ENCODE measurements around the gene APOL6. TPM values are rescaled to one million over a fixed set of nuclear protein-coding genes. Genes with fewer than 3 reads are reported as not detected.

Gene APOL6
- total RNA-seq, 4 donors from 2014 or later = 5.3 to 19.8 (median 13.0) TPM

- intact Hi-C loops (cut with DNase I; ENCODE audit: low total_unique reads) = no loop called here
- Histone ChIP-seq H3K9me3 (no peaks in the 10 kb centered on the region), H3K27me3 (no peaks in the 10 kb centered on the region), H3K27ac (no peak overlapping the region), H3K4me1 (no peaks in the 10 kb centered on the region), H3K36me3 (no peaks in the 10 kb centered on the region), H3K4me3 (no peak overlapping the region)
- TF ChIP-seq CTCF (IDR thresholded peaks at IDR 0.05) (no peak), POLR2A (IDR thresholded peaks at IDR 0.05) (no peak)
- no peak for DNase-seq
These were observed 46.3 kb upstream of the APOL6 start for GRCh38 chr22:35601743-35602615.

GRCh38 chr22:35604621-35605368 is 43.5 kb upstream of the APOL6 start:
- H3K4me3 ChIP-seq = no peak overlapping the region
- no peaks in the 10 kb centered on the region for H3K9me3 ChIP-seq
- no peaks in the 10 kb centered on the region for H3K36me3 ChIP-seq
- DNase-seq = no peak
- intact Hi-C loops (cut with DNase I; ENCODE audit: low total_unique reads) = no loop called here
- H3K27ac ChIP-seq = no peak overlapping the region
- TF ChIP-seq CTCF (IDR thresholded peaks at IDR 0.05) = no peak
- no peak for TF ChIP-seq POLR2A (IDR thresholded peaks at IDR 0.05)
- no peaks in the 10 kb centered on the region for H3K27me3 ChIP-seq
- no peaks in the 10 kb centered on the region for H3K4me1 ChIP-seq

- no peak overlapping the region for H3K27ac ChIP-seq
These were observed 42.9 kb upstream of the APOL6 start for GRCh38 chr22:35605369-35605680.

DNA sequence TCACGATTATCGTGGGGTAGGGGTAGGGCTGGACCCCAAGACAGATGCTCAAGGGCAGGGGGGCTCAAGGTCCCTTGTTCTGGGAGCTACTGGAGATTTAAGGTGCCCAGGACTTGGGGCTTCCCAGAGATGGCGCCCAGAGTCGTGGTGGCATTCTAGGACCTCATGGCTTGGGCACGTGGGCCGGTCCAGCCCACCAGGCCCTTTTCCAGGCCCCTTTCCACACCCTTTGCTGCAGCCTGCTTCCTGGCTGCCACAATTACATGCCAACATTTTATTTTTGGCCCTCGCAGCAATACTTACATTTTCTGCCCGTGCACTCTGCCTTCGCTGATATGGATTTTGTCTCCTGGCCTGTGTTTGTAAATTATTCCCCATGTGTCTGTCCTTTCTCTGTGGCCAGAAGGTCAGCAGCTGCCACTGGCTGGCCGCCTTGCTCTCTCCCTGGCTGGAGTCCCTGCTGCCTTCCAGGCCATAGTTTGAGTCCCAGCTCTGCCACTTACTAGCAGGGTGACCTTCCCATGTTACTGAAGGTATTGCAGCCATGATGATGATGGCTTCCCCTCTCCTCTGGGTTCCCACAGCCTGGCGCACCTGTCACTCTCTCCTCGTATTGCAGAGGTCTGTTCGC is 42.3 kb upstream of the APOL6 start:
- H3K4me3 ChIP-seq = no peak overlapping the region
- DNase-seq = no peak
- intact Hi-C loops (cut with DNase I; ENCODE audit: low total_unique reads) = no loop called here
- H3K27me3 ChIP-seq = no peaks in the 10 kb centered on the region
- H3K4me1 ChIP-seq = no peaks in the 10 kb centered on the region
- TF ChIP-seq CTCF (IDR thresholded peaks at IDR 0.05) = no peak
- TF ChIP-seq POLR2A (IDR thresholded peaks at IDR 0.05) = no peak
- H3K36me3 ChIP-seq = no peaks in the 10 kb centered on the region
- no peaks in the 10 kb centered on the region for H3K9me3 ChIP-seq
- no peak overlapping the region for H3K27ac ChIP-seq

More at GRCh38 chr22:35605369-35605680, 42.9 kb upstream of the APOL6 start:
- no peak for DNase-seq
- TF ChIP-seq POLR2A (IDR thresholded peaks at IDR 0.05) = no peak
- no peak for TF ChIP-seq CTCF (IDR thresholded peaks at IDR 0.05)
- no peak overlapping the region for H3K4me3 ChIP-seq
- H3K27me3 ChIP-seq = no peaks in the 10 kb centered on the region
- H3K9me3 ChIP-seq = no peaks in the 10 kb centered on the region
- H3K4me1 ChIP-seq = no peaks in the 10 kb centered on the region
- no peaks in the 10 kb centered on the region for H3K36me3 ChIP-seq
- intact Hi-C loops (cut with DNase I; ENCODE audit: low total_unique reads) = no loop called here

- intact Hi-C loops (cut with DNase I; ENCODE audit: low total_unique reads) = no loop called here
- Histone ChIP-seq H3K9me3 (no peaks in the 10 kb centered on the region), H3K4me3 (no peak overlapping the region)
These were observed 41.3 kb upstream of the APOL6 start for GRCh38 chr22:35606916-35607315.

More at GRCh38 chr22:35606916-35607315, 41.3 kb upstream of the APOL6 start:
- TF ChIP-seq CTCF (IDR thresholded peaks at IDR 0.05) (no peak), POLR2A (IDR thresholded peaks at IDR 0.05) (no peak)
- Histone ChIP-seq H3K27ac (no peak overlapping the region), H3K4me1 (no peaks in the 10 kb centered on the region), H3K36me3 (no peaks in the 10 kb centered on the region), H3K27me3 (no peaks in the 10 kb centered on the region)
- no peak for DNase-seq

Measured in uterus (tissue), 4 donors.